ENCODE data around the gene ARL9. TPM values are rescaled to one million over a fixed set of nuclear protein-coding genes. Genes with fewer than 3 reads are reported as not detected.

Gene ARL9
- total and polyA plus RNA-seq, 9 of the 15 experiments (the other 6 are each of a cell fraction or from before 2014, with no cell fraction given) = 0.10 to 0.15 (median 0.11) TPM; not detected in 6

DNA sequence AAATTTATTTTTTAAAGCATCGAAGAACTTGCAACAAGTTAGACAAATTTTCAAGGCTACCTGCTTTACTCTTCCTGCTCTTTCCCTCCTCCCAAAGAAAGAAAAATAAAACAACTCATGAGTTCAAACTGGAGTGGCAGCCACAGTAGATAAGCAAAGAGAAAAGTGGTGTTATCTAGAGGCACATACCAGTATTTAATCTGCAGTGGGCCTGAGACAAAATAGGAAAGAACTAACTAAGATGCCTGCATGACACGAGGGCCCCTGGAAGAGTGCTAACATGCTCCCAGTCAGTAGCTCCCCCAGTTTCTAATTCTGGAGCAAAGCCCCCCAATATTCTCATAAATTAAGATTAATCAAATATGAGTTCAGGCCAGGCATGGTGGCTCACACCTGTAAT is 7.9 kb downstream of the ARL9 start (continued):
- TF ChIP-seq PCBP1 (IDR thresholded peaks at IDR 0.05; ENCODE audit: low read depth, low read length, poor library complexity, severe bottlenecking) (no peak), FOXO4 (CRISPR knock-in tag; IDR thresholded peaks at IDR 0.05) (no peak), ZNF830 (CRISPR knock-in tag; IDR thresholded peaks at IDR 0.05) (no peak), KDM1A (IDR thresholded peaks at IDR 0.05) (peak in 1 of 2 experiments; percentile 41; a peak in 1 of 4 replicates), ZNF586 (CRISPR knock-in tag; conservative IDR thresholded peaks at IDR 0.05) (no peak), SRF (CRISPR knock-in tag; IDR thresholded peaks at IDR 0.05) (no peak), NR1H2 (CRISPR knock-in tag; IDR thresholded peaks at IDR 0.05) (no peak), TGIF2 (CRISPR knock-in tag; IDR thresholded peaks at IDR 0.05) (no peak), SMARCA5 (IDR thresholded peaks at IDR 0.05) (no peak), RBM39 (optimal IDR thresholded peaks at IDR 0.05; ENCODE audit: low read depth, low read length) (no peak), CEBPB (tag; IDR thresholded peaks at IDR 0.05) (no peak), ZNF551 (CRISPR knock-in tag; IDR thresholded peaks at IDR 0.05) (no peak), BHLHE40 (IDR thresholded peaks at IDR 0.05; ENCODE audit: low read length) (no peak), ELF1 (tag; IDR thresholded peaks at IDR 0.05) (peak; percentile 41; the same call in 1 of the 2 replicates), TOE1 (IDR thresholded peaks at IDR 0.05; ENCODE audit: borderline replicate concordance) (no peak), TOE1 (CRISPR knock-in tag; IDR thresholded peaks at IDR 0.05; ENCODE audit: borderline replicate concordance, low read depth) (no peak), SMARCB1 (IDR thresholded peaks at IDR 0.05; ENCODE audit: insufficient read length, low read depth) (no peak), ZNF282 (CRISPR knock-in tag; IDR thresholded peaks at IDR 0.05) (no peak), SIN3B (IDR thresholded peaks at IDR 0.05; ENCODE audit: low read depth) (no peak), ILF3 (IDR thresholded peaks at IDR 0.05; ENCODE audit: borderline replicate concordance) (no peak), ZNF57 (CRISPR knock-in tag; IDR thresholded peaks at IDR 0.05) (no peak), GATAD2B (IDR thresholded peaks at IDR 0.05; ENCODE audit: borderline replicate concordance) (peak; percentile 56; the same call in 1 of the 2 replicates)
- TF ChIP-seq, protein P1, sequence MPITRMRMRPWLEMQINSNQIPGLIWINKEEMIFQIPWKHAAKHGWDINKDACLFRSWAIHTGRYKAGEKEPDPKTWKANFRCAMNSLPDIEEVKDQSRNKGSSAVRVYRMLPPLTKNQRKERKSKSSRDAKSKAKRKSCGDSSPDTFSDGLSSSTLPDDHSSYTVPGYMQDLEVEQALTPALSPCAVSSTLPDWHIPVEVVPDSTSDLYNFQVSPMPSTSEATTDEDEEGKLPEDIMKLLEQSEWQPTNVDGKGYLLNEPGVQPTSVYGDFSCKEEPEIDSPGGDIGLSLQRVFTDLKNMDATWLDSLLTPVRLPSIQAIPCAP (CRISPR knock-in tag; IDR thresholded peaks at IDR 0.05; ENCODE audit: borderline replicate concordance) = no peak
- TF ChIP-seq, protein P2, sequence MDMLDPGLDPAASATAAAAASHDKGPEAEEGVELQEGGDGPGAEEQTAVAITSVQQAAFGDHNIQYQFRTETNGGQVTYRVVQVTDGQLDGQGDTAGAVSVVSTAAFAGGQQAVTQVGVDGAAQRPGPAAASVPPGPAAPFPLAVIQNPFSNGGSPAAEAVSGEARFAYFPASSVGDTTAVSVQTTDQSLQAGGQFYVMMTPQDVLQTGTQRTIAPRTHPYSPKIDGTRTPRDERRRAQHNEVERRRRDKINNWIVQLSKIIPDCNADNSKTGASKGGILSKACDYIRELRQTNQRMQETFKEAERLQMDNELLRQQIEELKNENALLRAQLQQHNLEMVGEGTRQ (CRISPR knock-in tag; IDR thresholded peaks at IDR 0.05) = no peak
- TF ChIP-seq, protein P3, sequence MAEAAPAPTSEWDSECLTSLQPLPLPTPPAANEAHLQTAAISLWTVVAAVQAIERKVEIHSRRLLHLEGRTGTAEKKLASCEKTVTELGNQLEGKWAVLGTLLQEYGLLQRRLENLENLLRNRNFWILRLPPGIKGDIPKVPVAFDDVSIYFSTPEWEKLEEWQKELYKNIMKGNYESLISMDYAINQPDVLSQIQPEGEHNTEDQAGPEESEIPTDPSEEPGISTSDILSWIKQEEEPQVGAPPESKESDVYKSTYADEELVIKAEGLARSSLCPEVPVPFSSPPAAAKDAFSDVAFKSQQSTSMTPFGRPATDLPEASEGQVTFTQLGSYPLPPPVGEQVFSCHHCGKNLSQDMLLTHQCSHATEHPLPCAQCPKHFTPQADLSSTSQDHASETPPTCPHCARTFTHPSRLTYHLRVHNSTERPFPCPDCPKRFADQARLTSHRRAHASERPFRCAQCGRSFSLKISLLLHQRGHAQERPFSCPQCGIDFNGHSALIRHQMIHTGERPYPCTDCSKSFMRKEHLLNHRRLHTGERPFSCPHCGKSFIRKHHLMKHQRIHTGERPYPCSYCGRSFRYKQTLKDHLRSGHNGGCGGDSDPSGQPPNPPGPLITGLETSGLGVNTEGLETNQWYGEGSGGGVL (CRISPR knock-in tag; IDR thresholded peaks at IDR 0.05) = no peak
- TF ChIP-seq, protein P4, sequence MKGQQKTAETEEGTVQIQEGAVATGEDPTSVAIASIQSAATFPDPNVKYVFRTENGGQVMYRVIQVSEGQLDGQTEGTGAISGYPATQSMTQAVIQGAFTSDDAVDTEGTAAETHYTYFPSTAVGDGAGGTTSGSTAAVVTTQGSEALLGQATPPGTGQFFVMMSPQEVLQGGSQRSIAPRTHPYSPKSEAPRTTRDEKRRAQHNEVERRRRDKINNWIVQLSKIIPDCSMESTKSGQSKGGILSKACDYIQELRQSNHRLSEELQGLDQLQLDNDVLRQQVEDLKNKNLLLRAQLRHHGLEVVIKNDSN (CRISPR knock-in tag; IDR thresholded peaks at IDR 0.05) = no peak

Measured in K562 (cell line).